ENCODE results near the gene PCYT1B. TPM values are rescaled to one million over a fixed set of nuclear protein-coding genes. Genes with fewer than 3 reads are reported as not detected.
A peak's percentile ranks its signal among the peaks of the same experiment; 100 is the strongest.

The PCYT1B gene
- 0.12 and 3.5 TPM in 2 replicates for total RNA-seq

- H3K4me3 ChIP-seq (ENCODE audit: low read depth, low read length), result peak within 1 kb of the TSS; percentile 11
- TF ChIP-seq, protein P1, sequence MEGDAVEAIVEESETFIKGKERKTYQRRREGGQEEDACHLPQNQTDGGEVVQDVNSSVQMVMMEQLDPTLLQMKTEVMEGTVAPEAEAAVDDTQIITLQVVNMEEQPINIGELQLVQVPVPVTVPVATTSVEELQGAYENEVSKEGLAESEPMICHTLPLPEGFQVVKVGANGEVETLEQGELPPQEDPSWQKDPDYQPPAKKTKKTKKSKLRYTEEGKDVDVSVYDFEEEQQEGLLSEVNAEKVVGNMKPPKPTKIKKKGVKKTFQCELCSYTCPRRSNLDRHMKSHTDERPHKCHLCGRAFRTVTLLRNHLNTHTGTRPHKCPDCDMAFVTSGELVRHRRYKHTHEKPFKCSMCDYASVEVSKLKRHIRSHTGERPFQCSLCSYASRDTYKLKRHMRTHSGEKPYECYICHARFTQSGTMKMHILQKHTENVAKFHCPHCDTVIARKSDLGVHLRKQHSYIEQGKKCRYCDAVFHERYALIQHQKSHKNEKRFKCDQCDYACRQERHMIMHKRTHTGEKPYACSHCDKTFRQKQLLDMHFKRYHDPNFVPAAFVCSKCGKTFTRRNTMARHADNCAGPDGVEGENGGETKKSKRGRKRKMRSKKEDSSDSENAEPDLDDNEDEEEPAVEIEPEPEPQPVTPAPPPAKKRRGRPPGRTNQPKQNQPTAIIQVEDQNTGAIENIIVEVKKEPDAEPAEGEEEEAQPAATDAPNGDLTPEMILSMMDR (conservative IDR thresholded peaks at IDR 0.05; ENCODE audit: low read depth, low read length), result no peak
- no peak for DNase-seq (ENCODE audit: low read depth)
Observed at GRCh38 chrX:24647257-24648058, at the start of gene PCYT1B. Gene PCYT1B, minus strand, starts transcription at chrX:24647347. Its CDS starts 242 bp downstream, at chrX:24647105.

DNA sequence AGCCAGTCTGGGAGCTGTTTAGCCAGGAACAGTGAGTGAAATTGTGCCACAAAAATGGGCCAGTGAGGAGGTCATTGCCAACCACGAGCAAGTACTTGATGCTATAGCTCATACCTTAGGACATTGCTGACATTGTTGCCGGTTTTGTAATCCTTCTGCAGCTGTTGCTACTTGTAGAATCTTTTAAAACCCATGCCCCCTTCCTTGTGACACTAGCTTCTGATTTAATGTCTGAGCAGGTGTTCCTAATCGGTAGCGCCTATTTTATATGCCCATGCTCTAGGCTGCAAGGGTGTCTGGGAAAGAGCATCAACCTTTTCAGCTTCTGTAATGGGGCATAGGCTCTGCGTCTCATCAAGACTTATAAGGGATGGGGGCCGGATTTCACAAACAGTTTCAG lies 49.1 kb upstream of the PCYT1B start:
- TF ChIP-seq, protein P1 (conservative IDR thresholded peaks at IDR 0.05; ENCODE audit: low read depth, low read length), result no peak
- no peak overlapping the region for H3K4me3 ChIP-seq (ENCODE audit: low read depth, low read length)
- no peak for DNase-seq (ENCODE audit: low read depth)

GRCh38 chrX:24694825-24695224 lies 47.7 kb upstream of the PCYT1B start:
- TF ChIP-seq, protein P1 (conservative IDR thresholded peaks at IDR 0.05; ENCODE audit: low read depth, low read length), result no peak
- H3K4me3 ChIP-seq (ENCODE audit: low read depth, low read length), result peak overlapping the region; percentile 77
- DNase-seq (ENCODE audit: low read depth), result no peak

GRCh38 chrX:24693453-24694202 lies 46.5 kb upstream of the PCYT1B start, which contains the start of gene POLA1:
Gene POLA1, plus strand, starts transcription at chrX:24693918. Its CDS starts 44 bp downstream, at chrX:24693962.
- DNase-seq (ENCODE audit: low read depth), result peak; percentile 72
- H3K4me3 ChIP-seq (ENCODE audit: low read depth, low read length), result peak within 1 kb of the TSS; percentile 77
- TF ChIP-seq, protein P1 (conservative IDR thresholded peaks at IDR 0.05; ENCODE audit: low read depth, low read length), result peak; percentile 37

DNA sequence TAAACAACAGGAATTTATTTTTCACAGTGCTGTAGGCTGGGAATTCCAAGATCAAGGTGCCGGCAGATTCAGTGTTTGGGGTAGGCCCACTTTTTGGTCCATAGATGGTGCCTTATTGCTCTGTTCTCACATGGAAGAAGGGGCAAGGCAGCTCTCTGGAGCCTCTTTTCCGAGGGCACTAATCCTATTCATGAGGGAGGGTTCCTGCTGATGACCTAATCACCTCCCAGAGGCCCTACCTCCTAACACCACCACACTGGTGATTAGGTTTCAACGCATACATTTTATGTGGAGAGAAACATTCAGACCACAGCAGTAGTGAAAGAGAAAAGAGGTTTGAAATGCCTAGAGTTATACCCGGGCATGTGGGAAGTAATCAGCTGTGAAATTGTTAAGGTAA lies 45.2 kb upstream of the PCYT1B start:
- TF ChIP-seq, protein P1 (conservative IDR thresholded peaks at IDR 0.05; ENCODE audit: low read depth, low read length), result no peak
- no peak for DNase-seq (ENCODE audit: low read depth)
- H3K4me3 ChIP-seq (ENCODE audit: low read depth, low read length), result no peak overlapping the region

DNA sequence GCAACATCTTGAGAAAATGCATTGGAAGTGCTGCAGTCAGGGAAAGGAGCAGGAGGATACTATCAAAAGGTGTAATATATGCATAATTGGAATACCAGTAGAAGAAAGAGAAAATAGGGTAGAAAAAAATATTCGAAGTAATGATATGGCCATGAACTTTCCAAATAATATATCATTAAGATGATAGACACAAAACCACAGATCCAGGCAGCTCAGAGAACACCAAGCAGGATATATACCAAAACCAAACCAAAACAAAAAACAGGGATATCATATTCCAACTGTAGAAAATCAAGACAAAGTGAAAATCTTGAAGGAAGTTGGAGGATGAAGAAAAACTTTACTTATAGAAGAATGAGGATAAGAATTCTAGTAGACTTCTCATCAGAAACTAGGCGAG lies 36.9 kb upstream of the PCYT1B start:
- TF ChIP-seq, protein P1 (conservative IDR thresholded peaks at IDR 0.05; ENCODE audit: low read depth, low read length), result no peak
- no peak overlapping the region for H3K4me3 ChIP-seq (ENCODE audit: low read depth, low read length)
- DNase-seq (ENCODE audit: low read depth), result no peak

Measured in epithelial cell of proximal tubule (primary cell).